ENCODE measurements around the gene RREB1.
"Not testable (repeated sequence)": the region's sequence is repeated elsewhere in the genome, so short reads cannot be mapped to it uniquely, and the experiment has no call there.

The RREB1 gene

DNA sequence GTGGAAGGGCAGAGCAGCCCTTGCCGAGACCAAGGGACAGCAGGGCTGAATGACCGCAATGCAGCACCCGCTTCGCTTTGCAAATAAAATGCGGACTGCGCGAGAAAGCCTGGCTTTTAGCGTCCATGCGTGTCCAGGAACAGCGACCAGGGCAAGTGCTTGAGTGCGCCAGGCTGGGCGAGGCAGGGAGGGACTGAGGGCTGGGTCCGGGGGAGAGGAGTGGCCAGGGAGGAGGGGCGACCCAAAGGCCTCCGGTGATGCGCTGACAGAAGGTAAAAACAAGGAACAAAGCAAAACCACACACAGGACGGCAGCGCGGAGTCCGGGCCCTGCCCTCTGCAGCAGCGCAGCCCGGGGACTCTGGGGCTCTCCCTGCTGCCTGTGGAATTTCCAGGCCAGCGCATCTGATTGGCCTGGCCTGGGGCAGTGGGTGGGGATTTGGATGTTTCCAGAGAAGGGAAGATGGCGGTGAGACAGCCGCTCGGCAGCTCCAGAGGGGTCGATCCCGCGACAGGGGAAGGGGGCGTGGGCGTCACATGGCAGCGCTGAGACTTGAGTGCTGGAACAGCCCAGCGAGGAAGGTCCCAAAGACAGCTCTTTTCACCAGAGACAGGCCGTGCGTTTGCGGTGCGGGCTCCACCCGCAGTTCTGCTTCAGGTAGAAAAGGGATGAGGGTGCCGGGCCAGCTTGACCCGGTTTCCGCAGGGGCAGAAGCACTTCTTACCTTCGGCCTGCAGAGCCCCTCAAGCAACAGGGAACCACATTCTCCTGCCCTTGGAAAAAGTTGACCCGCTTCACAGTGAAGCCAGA lies 153.5 kb downstream of the RREB1 start:
- TF ChIP-seq JUND (IDR thresholded peaks at IDR 0.05; ENCODE audit: low read depth): no peak
- DNase-seq (ENCODE audit: low read depth in 1 of 2, low spot score in 1 of 2): peak; percentile 96 to 97

DNA sequence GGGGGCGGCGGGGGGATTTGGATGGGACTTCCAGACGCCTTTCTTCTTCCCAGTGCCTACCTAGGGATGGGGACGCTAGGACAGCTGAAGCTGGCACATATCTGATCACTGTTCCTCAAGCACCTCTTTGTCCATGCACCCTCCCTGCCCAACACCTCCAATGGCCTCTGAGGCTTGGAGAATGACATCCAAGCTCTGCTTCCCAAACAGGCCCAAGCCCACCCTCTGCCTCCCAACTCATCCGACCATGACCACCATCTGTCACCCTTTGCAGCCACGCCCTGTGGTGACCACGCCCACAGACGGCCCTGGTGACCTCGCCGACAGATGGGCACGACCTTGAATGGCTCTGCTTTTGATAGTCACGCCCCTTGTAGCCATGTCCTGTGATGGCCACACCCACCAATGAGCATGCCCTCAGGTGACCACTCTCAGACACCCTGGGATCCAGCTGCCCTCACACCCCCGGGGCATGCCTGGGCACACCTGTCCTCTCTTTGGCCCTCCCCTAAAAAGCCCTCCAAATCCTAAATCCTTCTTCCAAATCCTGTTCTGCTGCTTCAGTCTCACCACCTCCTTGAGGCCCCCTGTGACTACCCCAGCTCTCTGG lies 154.2 kb downstream of the RREB1 start:
- in situ Hi-C loops (cut with HindIII; ENCODE audit: low pct_unique_long_range_greater_than_20kb, low sequenced_read_pairs): no loop called here
- peak in 1 of 2 experiments; percentile 41 for DNase-seq (ENCODE audit: low read depth in 1 of 2, low spot score in 1 of 2)
- no peak for TF ChIP-seq JUND (IDR thresholded peaks at IDR 0.05; ENCODE audit: low read depth)

More for the DNA sequence above, 153.5 kb downstream of the RREB1 start:
- in situ Hi-C loops (cut with HindIII; ENCODE audit: low pct_unique_long_range_greater_than_20kb, low sequenced_read_pairs): no loop called here

DNA sequence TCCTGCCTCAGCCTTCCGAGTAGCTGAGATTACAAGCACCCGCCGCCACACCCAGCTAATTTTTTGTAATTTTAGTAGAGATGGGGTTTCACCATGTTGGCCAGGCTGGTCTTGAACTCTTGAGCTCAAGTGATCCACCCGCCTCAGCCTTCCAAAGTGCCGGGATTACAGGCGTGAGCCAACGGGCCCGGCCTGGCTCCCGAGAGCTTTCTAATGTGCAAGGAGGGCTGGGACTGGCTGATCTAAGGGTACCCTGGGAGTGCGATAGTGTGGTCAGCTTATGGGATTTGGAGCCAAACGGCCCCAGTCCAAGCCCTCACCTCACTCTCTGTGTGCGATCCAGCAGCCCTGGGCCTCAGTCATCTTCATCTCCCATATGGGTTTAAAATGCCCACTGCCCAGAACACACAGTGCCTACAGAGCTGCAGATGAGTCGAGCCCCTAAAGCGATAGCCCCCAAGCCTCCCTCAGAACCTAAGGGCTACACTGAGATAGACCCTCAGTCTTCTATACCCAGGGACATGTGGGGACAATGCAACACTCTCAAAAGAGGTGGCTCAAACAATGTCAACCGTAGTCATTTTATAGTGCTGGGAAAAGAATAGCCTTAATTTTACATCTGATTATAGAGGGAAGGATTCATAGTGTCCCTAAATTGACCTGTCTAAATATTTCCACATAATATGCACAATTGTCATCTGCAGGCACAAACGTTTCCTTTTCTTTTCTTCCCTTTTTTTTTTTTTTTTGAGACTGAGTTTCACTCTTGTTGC lies 155.2 kb downstream of the RREB1 start:
- no peak for DNase-seq (ENCODE audit: low read depth in 1 of 2, low spot score in 1 of 2)
- in situ Hi-C loops (cut with HindIII; ENCODE audit: low pct_unique_long_range_greater_than_20kb, low sequenced_read_pairs): no loop called here

DNA sequence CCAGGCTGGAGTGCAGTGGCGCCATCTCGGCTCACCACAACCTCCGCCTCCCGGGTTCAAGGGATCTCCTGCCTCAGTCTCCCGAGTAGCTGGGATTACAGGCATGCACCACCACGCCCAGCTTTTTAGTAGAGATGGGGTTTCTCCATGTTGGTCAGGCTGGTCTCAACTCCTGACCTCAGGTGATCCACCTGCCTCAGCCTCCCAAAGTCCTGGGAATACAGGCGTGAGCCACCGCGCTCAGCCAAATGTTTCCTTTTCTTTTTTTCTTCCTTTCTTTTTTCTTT lies 155.7 kb downstream of the RREB1 start:
- in situ Hi-C loops (cut with HindIII; ENCODE audit: low pct_unique_long_range_greater_than_20kb, low sequenced_read_pairs); DNase-seq (ENCODE audit: low read depth in 1 of 2, low spot score in 1 of 2): not testable (repeated sequence)

More for the DNA sequence above, 155.2 kb downstream of the RREB1 start:
- no peak for TF ChIP-seq JUND (IDR thresholded peaks at IDR 0.05; ENCODE audit: low read depth)

DNA sequence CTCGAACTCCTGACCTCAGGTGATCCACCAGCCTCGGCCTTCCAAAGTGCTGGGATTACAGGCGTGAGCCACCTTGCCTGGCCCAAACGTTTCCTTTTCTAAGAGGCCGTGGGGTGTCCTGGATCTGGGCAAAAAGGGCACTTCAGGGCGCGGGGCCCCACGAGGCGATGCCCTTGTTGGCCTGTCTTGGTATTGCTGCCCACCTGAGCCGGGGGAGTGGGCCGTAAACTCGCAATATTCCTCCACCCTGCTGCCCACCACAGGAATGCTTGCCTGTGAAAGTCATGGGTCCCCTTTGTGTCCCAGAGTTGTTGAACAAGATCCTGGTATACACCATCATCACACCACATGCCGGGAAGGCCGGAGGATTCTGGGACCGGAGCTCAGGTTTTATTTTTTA lies 156.3 kb downstream of the RREB1 start:
- in situ Hi-C loops (cut with HindIII; ENCODE audit: low pct_unique_long_range_greater_than_20kb, low sequenced_read_pairs): no loop called here
- no peak for TF ChIP-seq JUND (IDR thresholded peaks at IDR 0.05; ENCODE audit: low read depth)
- DNase-seq (ENCODE audit: low read depth in 1 of 2, low spot score in 1 of 2): no peak

DNA sequence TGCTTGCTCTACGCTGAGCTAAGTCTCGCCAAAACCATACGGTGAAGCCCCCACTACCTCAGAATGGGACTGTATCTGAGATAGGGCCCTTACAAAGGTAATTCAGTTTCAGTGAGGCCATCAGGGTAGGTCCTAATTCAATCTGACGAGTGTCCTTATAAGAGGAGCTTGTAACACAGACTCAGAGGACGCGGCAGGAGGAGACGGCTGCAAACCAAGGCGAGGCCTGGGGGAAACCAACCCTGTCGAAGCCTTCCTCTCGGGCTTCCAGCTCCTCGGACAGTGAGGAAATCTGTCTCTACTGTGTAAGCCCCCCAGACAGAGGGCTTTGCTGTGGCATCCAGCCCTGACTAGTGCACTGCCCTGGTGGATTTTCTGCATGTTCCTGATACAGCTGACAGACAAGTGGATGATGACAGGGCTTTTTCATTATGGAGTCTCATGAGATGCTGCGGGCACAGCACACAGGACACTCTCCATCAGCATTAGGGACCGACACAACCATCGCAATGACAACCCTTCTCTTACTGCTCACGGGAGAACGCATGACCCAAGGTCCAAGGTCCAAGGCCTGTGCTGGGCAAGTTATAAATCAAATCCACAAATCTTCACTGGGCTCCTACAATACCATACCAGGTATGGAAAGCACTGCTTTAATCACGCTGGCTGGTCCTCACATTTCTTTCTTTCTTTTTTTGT lies 157.1 kb downstream of the RREB1 start:
- in situ Hi-C loops (cut with HindIII; ENCODE audit: low pct_unique_long_range_greater_than_20kb, low sequenced_read_pairs): no loop called here
- no peak for TF ChIP-seq JUND (IDR thresholded peaks at IDR 0.05; ENCODE audit: low read depth)
- DNase-seq (ENCODE audit: low read depth in 1 of 2, low spot score in 1 of 2): no peak

DNA sequence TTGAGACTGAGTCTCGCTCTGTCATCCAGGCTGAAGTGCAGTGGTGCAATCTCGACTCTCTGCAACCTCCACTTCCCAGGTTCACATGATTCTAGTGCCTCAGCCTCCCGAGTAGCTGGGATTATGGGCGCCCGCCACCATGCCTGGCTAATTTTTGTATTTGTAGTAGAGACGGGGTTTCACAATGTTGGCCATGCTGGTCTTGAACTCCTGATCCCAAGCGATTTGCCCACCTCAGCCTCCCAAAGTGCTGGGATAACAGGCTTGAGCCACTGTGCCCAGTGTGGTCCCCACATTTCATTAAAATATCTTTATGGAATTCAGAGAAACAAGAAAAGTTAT lies 157.6 kb downstream of the RREB1 start:
- in situ Hi-C loops (cut with HindIII; ENCODE audit: low pct_unique_long_range_greater_than_20kb, low sequenced_read_pairs); DNase-seq (ENCODE audit: low read depth in 1 of 2, low spot score in 1 of 2): not testable (repeated sequence)

DNA sequence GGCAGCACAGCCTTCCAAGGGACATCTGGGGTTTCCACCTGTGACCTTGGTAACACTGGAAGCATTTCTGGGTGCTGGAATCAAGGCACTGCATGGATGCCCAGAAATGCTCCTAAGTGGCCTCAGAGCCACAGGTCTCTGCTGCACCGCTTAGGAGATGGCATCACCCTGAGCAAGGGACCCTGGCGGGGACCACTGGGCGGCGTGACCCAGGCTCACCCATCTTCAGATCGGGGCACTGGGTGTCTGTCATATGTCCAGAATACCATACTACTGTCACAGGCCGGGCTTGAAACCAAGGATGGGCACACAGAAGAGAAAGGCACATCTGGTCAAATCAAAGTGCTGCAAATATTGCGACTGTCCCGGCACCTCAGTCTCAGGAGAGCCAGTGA lies 159.3 kb downstream of the RREB1 start:
- TF ChIP-seq JUND (IDR thresholded peaks at IDR 0.05; ENCODE audit: low read depth): no peak
- no peak for DNase-seq (ENCODE audit: low read depth in 1 of 2, low spot score in 1 of 2)
- in situ Hi-C loops (cut with HindIII; ENCODE audit: low pct_unique_long_range_greater_than_20kb, low sequenced_read_pairs): no loop called here

DNA sequence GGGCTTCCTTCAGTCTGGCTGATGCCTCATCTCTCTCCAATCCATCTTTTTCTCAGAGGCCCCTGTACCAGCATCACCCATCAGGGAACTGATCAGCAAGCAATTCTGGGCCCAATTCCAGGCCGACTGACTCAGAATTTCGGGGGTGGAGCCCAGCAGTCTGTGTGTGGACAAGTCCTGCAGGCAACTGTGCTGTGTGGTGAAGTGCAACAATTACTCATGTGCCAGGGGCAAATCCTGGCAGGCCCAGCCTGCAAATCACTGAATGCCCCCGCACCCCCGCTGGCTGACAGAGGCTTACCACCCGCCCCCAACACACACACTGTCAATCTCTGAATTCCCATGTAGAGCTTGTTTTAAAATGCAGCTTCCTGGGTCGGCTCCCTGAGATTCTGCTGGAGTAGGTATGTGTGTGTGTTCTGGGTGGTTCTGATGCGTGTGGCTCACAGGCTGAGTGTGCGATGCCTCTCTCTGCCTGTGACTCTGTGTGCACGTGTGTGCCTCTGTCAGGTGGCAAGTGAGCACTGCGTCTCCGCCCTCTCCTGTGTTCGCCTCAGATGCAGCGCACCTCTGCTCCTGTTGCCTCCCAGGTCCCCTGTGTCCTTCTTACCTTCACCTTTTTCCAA lies 159.8 kb downstream of the RREB1 start:
- in situ Hi-C loops (cut with HindIII; ENCODE audit: low pct_unique_long_range_greater_than_20kb, low sequenced_read_pairs): no loop called here
- peak; percentile 69 to 72 for DNase-seq (ENCODE audit: low read depth in 1 of 2, low spot score in 1 of 2)
- no peak for TF ChIP-seq JUND (IDR thresholded peaks at IDR 0.05; ENCODE audit: low read depth)

DNA sequence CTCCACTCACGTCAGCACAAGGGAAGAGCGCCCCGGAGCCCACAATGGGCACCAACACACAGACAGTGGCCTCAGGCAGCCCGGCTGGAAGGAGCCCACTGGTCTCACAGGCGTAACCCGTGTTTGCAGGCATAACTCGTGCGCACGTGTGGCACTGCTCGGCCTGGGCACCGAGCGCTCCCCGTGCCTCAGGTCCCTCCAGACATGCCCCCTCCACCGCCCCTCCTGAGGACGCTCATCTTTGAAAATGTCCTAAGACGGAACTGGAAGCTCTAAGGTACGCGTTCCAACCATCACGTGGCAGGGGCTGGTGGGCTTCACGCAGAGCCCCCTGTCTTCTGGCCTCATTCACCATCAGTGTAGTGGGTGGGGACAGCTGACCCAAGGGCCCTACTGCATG lies 160.6 kb downstream of the RREB1 start:
- in situ Hi-C loops (cut with HindIII; ENCODE audit: low pct_unique_long_range_greater_than_20kb, low sequenced_read_pairs): no loop called here
- DNase-seq (ENCODE audit: low read depth in 1 of 2, low spot score in 1 of 2): no peak
- TF ChIP-seq JUND (IDR thresholded peaks at IDR 0.05; ENCODE audit: low read depth): no peak

DNA sequence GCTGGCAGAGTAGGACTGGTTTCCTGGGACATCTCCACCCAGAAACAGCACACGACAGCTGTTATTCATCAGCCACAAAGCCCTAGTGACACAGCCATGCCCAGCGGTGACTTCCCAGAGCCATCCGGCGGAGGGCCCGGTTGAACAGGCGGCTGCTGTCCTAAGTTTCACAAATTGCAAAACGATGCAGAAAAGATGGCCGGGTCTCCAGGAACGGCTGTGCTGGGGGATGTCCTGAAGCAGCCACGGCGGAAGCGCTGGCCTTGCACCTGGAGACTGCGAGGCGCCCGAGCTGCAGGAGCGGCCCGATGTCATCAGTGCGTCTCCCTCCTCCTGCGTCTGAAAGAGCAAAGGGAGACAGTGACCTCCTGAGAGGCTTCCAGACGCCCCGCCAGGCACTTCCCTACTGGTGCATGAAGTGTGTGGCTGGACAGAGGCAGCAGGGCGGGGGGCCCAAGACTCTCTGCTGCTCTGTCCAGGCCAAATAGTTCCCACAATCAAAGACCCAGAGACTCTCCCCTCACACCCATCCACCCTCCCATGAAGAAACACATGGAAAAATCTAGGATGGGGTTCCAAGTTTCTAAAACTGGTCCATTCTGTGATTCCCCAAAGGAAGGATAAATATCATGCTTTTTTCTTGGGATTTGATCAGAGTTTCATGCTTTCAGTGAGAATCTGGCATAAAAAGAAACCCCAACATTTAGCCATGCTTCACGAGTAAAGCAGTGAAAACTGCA lies 161.2 kb downstream of the RREB1 start:
- DNase-seq (ENCODE audit: low read depth in 1 of 2, low spot score in 1 of 2): no peak
- in situ Hi-C loops (cut with HindIII; ENCODE audit: low pct_unique_long_range_greater_than_20kb, low sequenced_read_pairs): no loop called here
- no peak for TF ChIP-seq JUND (IDR thresholded peaks at IDR 0.05; ENCODE audit: low read depth)

DNA sequence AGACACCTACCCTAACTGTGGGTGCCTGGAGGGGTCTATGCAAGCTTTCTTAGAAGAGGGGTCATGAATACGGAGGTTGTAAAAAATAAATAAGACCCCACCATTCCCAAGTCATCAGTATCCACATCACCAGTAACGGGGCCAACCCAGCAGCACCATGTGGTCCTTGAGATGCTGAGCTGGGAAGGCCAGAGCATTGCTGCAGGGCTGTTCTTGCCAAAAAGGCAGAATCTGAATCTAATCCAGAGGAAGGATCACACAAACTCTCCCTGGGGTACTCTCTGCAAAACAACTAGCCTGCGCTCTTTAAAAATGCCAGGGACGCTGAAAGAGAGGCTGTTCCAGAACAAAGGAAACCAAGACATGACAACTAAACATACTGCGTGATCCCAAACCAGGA lies 162.1 kb downstream of the RREB1 start:
- DNase-seq (ENCODE audit: low read depth in 1 of 2, low spot score in 1 of 2): no peak
- in situ Hi-C loops (cut with HindIII; ENCODE audit: low pct_unique_long_range_greater_than_20kb, low sequenced_read_pairs): no loop called here
- no peak for TF ChIP-seq JUND (IDR thresholded peaks at IDR 0.05; ENCODE audit: low read depth)

Data from T47D (cell line).